Dermis blood vessel endothelial cell (primary cell): ENCODE data around the gene SLC23A2. TPM values are rescaled to one million over a fixed set of nuclear protein-coding genes. Genes with fewer than 3 reads are reported as not detected.
"Not testable (repeated sequence)": the region's sequence is repeated elsewhere in the genome, so short reads cannot be mapped to it uniquely, and the experiment has no call there.

Experiments
- DNase-seq: peaks from one replicate; pipeline ENCODE4 v3.0.0; 2010
- total RNA-seq: library from RNA; depleted of rRNA; stranded (reverse); fragments of >200 nt; gene quantifications from 2 replicates; pipeline ENCODE4 v1.2.3, GENCODE V29; 2014

Gene SLC23A2
- total RNA-seq, 1 donor from 2014 or later = 18.2 TPM

- peak; percentile 69 for DNase-seq
These were observed 102.7 kb downstream of the SLC23A2 start for GRCh38 chr20:4898282-4899244.

- DNase-seq = no peak
These were observed 103.7 kb downstream of the SLC23A2 start for GRCh38 chr20:4897600-4897999.

GRCh38 chr20:4896971-4897497 is 104.3 kb downstream of the SLC23A2 start:
- no peak for DNase-seq

- no peak for DNase-seq
These were observed 105.1 kb downstream of the SLC23A2 start for GRCh38 chr20:4896119-4896702.

- DNase-seq = no peak
These were observed 106.3 kb downstream of the SLC23A2 start for GRCh38 chr20:4894981-4895381.

GRCh38 chr20:4894409-4894808 is 106.9 kb downstream of the SLC23A2 start:
- no peak for DNase-seq

- DNase-seq = no peak
These were observed 107.6 kb downstream of the SLC23A2 start for GRCh38 chr20:4893709-4894108.

- no peak for DNase-seq
These were observed 109.3 kb downstream of the SLC23A2 start for GRCh38 chr20:4891997-4892396.

GRCh38 chr20:4891190-4891763 is 110.0 kb downstream of the SLC23A2 start:
- no peak for DNase-seq

GRCh38 chr20:4889446-4889845 is 111.9 kb downstream of the SLC23A2 start:
- DNase-seq = no peak

GRCh38 chr20:4887586-4887985 is 113.7 kb downstream of the SLC23A2 start:
- no peak for DNase-seq

- DNase-seq = no peak
These were observed 114.4 kb downstream of the SLC23A2 start for GRCh38 chr20:4886771-4887527.

GRCh38 chr20:4885877-4886276 is 115.4 kb downstream of the SLC23A2 start:
- DNase-seq = no peak

- no peak for DNase-seq
These were observed 117.8 kb downstream of the SLC23A2 start for GRCh38 chr20:4883546-4883945.

GRCh38 chr20:4883051-4883450 is 118.3 kb downstream of the SLC23A2 start:
- no peak for DNase-seq

- DNase-seq = no peak
These were observed 120.1 kb downstream of the SLC23A2 start for GRCh38 chr20:4881006-4881730.

GRCh38 chr20:4880051-4880450 is 121.3 kb downstream of the SLC23A2 start:
- no peak for DNase-seq

- DNase-seq = not testable (repeated sequence)
These were observed 123.2 kb downstream of the SLC23A2 start for GRCh38 chr20:4878099-4878498.

GRCh38 chr20:4876731-4877130 is 124.6 kb downstream of the SLC23A2 start:
- DNase-seq = no peak

GRCh38 chr20:4876301-4876700 is 125.0 kb downstream of the SLC23A2 start:
- DNase-seq = no peak

GRCh38 chr20:4875578-4876067 is 125.7 kb downstream of the SLC23A2 start:
- peak; percentile 15 for DNase-seq

- DNase-seq = no peak
These were observed 127.9 kb downstream of the SLC23A2 start for GRCh38 chr20:4873396-4873795.
